Measurements from ENCODE around the gene CCDC88C. TPM values are rescaled to one million over a fixed set of nuclear protein-coding genes. Genes with fewer than 3 reads are reported as not detected.
A peak's percentile ranks its signal among the peaks of the same experiment; 100 is the strongest.

Gene CCDC88C
- total and polyA plus RNA-seq, 2 experiments from 2014 or later, result 23.6 to 60.7 TPM

DNA sequence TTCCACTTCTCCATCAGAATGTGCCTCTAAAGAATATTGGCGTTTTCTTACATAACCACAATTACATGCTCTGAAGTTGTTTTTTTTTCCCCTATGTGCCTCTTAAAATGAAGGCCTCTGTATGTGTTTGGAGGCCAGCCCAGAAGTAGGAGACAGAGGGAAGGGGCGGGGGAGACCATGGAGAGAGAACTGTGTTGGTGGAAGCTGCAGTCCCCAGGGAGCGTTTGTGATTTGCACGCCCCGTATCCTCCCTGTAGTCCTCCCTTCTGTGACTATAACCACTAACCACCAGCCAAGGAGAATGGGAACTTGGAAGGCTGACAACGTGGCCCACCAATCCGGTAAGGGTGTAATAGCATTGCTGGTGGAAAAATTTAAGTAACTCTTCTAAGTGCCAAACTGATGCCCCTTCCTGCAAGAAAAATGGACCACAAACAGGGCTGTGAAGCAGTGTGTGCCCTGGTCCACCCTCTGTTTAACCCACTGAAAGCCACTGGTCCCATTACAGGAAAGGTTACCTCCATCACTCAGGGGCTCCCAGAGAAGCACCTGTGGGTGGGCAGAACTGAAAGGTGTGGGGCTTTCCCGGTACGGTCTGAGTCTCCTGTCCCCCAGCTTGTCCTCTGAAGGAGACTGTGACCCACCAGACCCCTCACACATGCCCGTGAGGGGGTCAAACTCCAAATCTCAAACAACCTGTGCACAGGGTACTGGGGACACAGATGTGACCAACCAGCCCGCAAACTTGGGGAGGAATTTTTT is 36.8 kb downstream of the CCDC88C start (continued):
- TF ChIP-seq, protein P1, sequence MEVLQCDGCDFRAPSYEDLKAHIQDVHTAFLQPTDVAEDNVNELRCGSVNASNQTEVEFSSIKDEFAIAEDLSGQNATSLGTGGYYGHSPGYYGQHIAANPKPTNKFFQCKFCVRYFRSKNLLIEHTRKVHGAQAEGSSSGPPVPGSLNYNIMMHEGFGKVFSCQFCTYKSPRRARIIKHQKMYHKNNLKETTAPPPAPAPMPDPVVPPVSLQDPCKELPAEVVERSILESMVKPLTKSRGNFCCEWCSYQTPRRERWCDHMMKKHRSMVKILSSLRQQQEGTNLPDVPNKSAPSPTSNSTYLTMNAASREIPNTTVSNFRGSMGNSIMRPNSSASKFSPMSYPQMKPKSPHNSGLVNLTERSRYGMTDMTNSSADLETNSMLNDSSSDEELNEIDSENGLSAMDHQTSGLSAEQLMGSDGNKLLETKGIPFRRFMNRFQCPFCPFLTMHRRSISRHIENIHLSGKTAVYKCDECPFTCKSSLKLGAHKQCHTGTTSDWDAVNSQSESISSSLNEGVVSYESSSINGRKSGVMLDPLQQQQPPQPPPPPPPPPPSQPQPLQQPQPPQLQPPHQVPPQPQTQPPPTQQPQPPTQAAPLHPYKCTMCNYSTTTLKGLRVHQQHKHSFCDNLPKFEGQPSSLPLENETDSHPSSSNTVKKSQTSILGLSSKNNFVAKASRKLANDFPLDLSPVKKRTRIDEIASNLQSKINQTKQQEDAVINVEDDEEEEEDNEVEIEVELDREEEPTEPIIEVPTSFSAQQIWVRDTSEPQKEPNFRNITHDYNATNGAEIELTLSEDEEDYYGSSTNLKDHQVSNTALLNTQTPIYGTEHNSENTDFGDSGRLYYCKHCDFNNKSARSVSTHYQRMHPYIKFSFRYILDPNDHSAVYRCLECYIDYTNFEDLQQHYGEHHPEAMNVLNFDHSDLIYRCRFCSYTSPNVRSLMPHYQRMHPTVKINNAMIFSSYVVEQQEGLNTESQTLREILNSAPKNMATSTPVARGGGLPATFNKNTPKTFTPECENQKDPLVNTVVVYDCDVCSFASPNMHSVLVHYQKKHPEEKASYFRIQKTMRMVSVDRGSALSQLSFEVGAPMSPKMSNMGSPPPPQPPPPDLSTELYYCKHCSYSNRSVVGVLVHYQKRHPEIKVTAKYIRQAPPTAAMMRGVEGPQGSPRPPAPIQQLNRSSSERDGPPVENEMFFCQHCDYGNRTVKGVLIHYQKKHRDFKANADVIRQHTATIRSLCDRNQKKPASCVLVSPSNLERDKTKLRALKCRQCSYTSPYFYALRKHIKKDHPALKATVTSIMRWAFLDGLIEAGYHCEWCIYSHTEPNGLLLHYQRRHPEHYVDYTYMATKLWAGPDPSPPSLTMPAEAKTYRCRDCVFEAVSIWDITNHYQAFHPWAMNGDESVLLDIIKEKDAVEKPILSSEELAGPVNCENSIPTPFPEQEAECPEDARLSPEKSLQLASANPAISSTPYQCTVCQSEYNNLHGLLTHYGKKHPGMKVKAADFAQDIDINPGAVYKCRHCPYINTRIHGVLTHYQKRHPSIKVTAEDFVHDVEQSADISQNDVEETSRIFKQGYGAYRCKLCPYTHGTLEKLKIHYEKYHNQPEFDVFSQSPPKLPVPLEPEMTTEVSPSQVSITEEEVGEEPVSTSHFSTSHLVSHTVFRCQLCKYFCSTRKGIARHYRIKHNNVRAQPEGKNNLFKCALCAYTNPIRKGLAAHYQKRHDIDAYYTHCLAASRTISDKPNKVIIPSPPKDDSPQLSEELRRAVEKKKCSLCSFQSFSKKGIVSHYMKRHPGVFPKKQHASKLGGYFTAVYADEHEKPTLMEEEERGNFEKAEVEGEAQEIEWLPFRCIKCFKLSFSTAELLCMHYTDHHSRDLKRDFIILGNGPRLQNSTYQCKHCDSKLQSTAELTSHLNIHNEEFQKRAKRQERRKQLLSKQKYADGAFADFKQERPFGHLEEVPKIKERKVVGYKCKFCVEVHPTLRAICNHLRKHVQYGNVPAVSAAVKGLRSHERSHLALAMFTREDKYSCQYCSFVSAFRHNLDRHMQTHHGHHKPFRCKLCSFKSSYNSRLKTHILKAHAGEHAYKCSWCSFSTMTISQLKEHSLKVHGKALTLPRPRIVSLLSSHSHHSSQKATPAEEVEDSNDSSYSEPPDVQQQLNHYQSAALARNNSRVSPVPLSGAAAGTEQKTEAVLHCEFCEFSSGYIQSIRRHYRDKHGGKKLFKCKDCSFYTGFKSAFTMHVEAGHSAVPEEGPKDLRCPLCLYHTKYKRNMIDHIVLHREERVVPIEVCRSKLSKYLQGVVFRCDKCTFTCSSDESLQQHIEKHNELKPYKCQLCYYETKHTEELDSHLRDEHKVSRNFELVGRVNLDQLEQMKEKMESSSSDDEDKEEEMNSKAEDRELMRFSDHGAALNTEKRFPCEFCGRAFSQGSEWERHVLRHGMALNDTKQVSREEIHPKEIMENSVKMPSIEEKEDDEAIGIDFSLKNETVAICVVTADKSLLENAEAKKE (CRISPR knock-in tag; IDR thresholded peaks at IDR 0.05), result no peak
- TF ChIP-seq, protein P2, sequence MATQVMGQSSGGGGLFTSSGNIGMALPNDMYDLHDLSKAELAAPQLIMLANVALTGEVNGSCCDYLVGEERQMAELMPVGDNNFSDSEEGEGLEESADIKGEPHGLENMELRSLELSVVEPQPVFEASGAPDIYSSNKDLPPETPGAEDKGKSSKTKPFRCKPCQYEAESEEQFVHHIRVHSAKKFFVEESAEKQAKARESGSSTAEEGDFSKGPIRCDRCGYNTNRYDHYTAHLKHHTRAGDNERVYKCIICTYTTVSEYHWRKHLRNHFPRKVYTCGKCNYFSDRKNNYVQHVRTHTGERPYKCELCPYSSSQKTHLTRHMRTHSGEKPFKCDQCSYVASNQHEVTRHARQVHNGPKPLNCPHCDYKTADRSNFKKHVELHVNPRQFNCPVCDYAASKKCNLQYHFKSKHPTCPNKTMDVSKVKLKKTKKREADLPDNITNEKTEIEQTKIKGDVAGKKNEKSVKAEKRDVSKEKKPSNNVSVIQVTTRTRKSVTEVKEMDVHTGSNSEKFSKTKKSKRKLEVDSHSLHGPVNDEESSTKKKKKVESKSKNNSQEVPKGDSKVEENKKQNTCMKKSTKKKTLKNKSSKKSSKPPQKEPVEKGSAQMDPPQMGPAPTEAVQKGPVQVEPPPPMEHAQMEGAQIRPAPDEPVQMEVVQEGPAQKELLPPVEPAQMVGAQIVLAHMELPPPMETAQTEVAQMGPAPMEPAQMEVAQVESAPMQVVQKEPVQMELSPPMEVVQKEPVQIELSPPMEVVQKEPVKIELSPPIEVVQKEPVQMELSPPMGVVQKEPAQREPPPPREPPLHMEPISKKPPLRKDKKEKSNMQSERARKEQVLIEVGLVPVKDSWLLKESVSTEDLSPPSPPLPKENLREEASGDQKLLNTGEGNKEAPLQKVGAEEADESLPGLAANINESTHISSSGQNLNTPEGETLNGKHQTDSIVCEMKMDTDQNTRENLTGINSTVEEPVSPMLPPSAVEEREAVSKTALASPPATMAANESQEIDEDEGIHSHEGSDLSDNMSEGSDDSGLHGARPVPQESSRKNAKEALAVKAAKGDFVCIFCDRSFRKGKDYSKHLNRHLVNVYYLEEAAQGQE (IDR thresholded peaks at IDR 0.05; ENCODE audit: unreplicated experiment), result no peak
- TF ChIP-seq EZH2 (IDR thresholded peaks at IDR 0.05; ENCODE audit: low read depth, unreplicated experiment), result no peak

DNA sequence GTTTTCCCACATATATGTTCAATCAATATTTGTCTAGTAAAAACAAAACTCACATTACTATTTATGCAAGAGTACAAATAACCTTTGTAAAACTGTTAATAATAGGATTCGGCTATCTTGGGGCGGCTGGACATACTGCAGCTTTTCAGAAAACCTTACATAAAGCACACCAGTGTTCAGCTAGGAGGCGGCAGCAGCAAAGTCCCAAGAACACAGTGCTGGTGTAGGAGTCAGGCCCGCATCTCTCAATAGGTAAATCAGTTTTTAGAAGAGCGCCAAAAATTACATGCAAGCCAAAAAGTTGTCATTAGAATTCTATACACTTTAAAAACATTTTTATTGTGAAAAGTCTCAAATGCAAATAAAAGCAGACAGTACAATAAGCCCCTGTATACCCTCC is 37.5 kb downstream of the CCDC88C start:
- no peaks in the 10 kb centered on the region for H3K27me3 ChIP-seq (ENCODE audit: insufficient read depth)
- no peaks in the 10 kb centered on the region for H3K36me3 ChIP-seq (ENCODE audit: insufficient read depth)
- H3K27ac ChIP-seq (ENCODE audit: low read depth), result peak overlapping the region; percentile 32; the same call in 1 of the 2 replicates
- Mint-ChIP-seq H3K4me1 (peaks cover 91% of the 10 kb centered on the region), H3K4me3 (no peak overlapping the region), H3K27me3 (ENCODE audit: insufficient read depth, low read depth, poor library complexity) (peaks cover 28% of the 10 kb centered on the region), H3K9me3 (no peaks in the 10 kb centered on the region), H3K27ac (peak overlapping the region; percentile 21; the same call in 1 of the 2 replicates), H3K36me3 (ENCODE audit: low read depth) (no peaks in the 10 kb centered on the region)
- H4K20me1 ChIP-seq (replicated peaks; ENCODE audit: insufficient read depth), result peaks cover 10% of the 10 kb centered on the region
- peaks cover 4% of the 10 kb centered on the region for H3K9me2 ChIP-seq (ENCODE audit: insufficient read depth)
- H3K79me2 ChIP-seq (replicated peaks; ENCODE audit: insufficient read depth), result peaks cover 82% of the 10 kb centered on the region
- H3K4me3 ChIP-seq, result no peak overlapping the region
- no peak overlapping the region for H2AFZ ChIP-seq
- H3F3A ChIP-seq (replicated peaks; ENCODE audit: low read depth), result no peaks in the 10 kb centered on the region
- ATAC-seq (no peak), DNase-seq (ENCODE audit: low spot score) (no peak)
- H3K4me2 ChIP-seq, result no peak overlapping the region
- peaks cover 27% of the 10 kb centered on the region for H3K4me1 ChIP-seq (ENCODE audit: insufficient read depth)
- TF ChIP-seq, protein P3, sequence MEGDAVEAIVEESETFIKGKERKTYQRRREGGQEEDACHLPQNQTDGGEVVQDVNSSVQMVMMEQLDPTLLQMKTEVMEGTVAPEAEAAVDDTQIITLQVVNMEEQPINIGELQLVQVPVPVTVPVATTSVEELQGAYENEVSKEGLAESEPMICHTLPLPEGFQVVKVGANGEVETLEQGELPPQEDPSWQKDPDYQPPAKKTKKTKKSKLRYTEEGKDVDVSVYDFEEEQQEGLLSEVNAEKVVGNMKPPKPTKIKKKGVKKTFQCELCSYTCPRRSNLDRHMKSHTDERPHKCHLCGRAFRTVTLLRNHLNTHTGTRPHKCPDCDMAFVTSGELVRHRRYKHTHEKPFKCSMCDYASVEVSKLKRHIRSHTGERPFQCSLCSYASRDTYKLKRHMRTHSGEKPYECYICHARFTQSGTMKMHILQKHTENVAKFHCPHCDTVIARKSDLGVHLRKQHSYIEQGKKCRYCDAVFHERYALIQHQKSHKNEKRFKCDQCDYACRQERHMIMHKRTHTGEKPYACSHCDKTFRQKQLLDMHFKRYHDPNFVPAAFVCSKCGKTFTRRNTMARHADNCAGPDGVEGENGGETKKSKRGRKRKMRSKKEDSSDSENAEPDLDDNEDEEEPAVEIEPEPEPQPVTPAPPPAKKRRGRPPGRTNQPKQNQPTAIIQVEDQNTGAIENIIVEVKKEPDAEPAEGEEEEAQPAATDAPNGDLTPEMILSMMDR (conservative IDR thresholded peaks at IDR 0.05; ENCODE audit: low read depth in 2 of 2), result 0 out of 4 replicates have a peak, but pooled peaks of 1 of the 2 experiments have one; percentile 9
- TF ChIP-seq EZH2 (IDR thresholded peaks at IDR 0.05; ENCODE audit: low read depth, unreplicated experiment), result no peak
- TF ChIP-seq STAT1 (IDR thresholded peaks at IDR 0.05; ENCODE audit: unreplicated experiment), result no peak
- TF ChIP-seq ZNF114 (CRISPR knock-in tag; IDR thresholded peaks at IDR 0.05), result no peak
- TF ChIP-seq JUNB (IDR thresholded peaks at IDR 0.05; ENCODE audit: unreplicated experiment), result no peak
- TF ChIP-seq CREB1 (CRISPR knock-in tag; IDR thresholded peaks at IDR 0.05; ENCODE audit: low read depth), result no peak
